Measurements from ENCODE around the gene CELF5.

GRCh38 chr19:3253270-3253669 is 28.8 kb downstream of the CELF5 start:
- no peak for TF ChIP-seq POLR2A (IDR thresholded peaks at IDR 0.05)
- no peak for TF ChIP-seq CTCF (IDR thresholded peaks at IDR 0.05)
